ENCODE results near the gene HECTD4.

GRCh38 chr12:112418608-112419296, 36.5 kb upstream of the HECTD4 start, which contains the start of gene PTPN11:
- TF ChIP-seq POLR2AphosphoS5 (IDR thresholded peaks at IDR 0.05; ENCODE audit: control insufficient read depth, insufficient read depth, low read depth, low read length) (peak; percentile 93), ZC3H11A (IDR thresholded peaks at IDR 0.05; ENCODE audit: low read depth, low read length) (no peak), SAP30 (IDR thresholded peaks at IDR 0.05; ENCODE audit: borderline replicate concordance, insufficient read depth, low read depth, low read length, poor library complexity, severe bottlenecking) (peak; percentile 73), U2AF2 (optimal IDR thresholded peaks at IDR 0.05; ENCODE audit: low read depth, low read length) (no peak), NFE2L1 (tag; IDR thresholded peaks at IDR 0.05; ENCODE audit: borderline replicate concordance, low read depth) (no peak), PRMT5 (CRISPR knock-in tag; IDR thresholded peaks at IDR 0.05) (no peak), CEBPB (tag; IDR thresholded peaks at IDR 0.05) (no peak)

All from K562 (cell line).